C4-2B (cell line): ENCODE data around the gene PTRH2.

Experiments used
- CTCF ChIP-seq: fragments of 450-650 bp; conservative IDR thresholded peaks from 2 replicates; pipeline ENCODE4 v1.5.1; 2017; ENCODE audit warnings: mild to moderate bottlenecking
- ZFX ChIP-seq: fragments of 450-650 bp; IDR thresholded peaks from 2 replicates; pipeline ENCODE4 v1.6.1; 2017

DNA sequence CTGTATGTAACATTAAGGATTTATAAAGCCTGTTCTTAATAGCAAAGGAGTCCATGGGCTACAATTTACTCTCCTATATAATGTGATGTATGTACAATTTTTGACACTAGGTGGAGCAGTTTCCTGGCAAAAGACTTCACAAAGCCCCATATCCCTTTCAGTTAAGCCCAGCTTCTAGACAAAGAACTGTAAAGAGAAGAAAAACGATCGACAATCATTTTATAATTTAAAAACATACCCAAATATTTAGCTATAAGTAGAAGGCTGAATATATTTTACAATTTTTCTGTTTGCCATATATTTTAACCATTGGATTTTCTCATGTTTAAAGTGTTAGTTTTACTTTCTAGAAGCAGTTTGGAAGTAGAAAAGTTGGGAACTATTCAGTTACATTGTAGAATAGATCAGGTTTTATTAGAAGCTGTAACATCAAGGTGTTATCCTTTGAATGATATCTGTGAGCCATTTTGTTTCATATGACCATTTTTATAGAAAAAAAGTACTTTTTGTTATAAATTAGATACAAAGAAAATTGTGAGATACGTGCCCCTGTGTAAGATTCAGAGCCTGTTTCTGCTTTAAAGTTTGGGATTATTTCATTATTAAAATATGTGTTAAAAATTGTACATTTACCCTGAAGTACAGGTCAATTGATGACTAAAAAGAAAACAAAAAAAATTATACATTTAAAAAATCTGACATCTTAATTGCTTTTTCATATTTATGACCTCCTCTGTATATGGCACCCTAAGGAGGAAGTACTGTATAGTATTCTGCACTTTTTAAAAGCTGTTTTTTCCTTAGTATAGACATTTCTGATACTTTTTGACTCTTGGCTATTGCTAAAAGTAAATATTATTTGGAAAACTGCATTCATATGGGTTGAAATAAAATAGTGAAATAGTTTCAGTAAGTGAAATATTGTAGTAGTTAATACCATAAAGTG, 46.6 kb upstream of the PTRH2 start:
- TF ChIP-seq CTCF (peak; percentile 88), ZFX (no peak)
